ENCODE data around the gene NUS1. TPM values are rescaled to one million over a fixed set of nuclear protein-coding genes. Genes with fewer than 3 reads are reported as not detected.
"Not testable (repeated sequence)": the region's sequence is repeated elsewhere in the genome, so short reads cannot be mapped to it uniquely, and the experiment has no call there.

The NUS1 gene
- total RNA-seq, 4 donors from 2014 or later, result 18.4 to 37.1 (median 23.0) TPM

- no peak for TF ChIP-seq CTCF (IDR thresholded peaks at IDR 0.05)
- no peak for ATAC-seq (ENCODE audit: low FRiP score)
- DNase-seq (ENCODE audit: low spot score), result no peak
Observed at GRCh38 chr6:117655380-117655779, 19.9 kb upstream of the NUS1 start.

- no peak for ATAC-seq (ENCODE audit: low FRiP score)
- no peak for DNase-seq (ENCODE audit: low spot score)
- TF ChIP-seq CTCF (IDR thresholded peaks at IDR 0.05), result no peak
Observed at GRCh38 chr6:117666881-117667280, 8.4 kb upstream of the NUS1 start.

- DNase-seq (ENCODE audit: low spot score) (no peak), ATAC-seq (ENCODE audit: low FRiP score) (no peak)
- TF ChIP-seq CTCF (IDR thresholded peaks at IDR 0.05), result no peak
Observed at GRCh38 chr6:117668736-117669135, 6.5 kb upstream of the NUS1 start.

GRCh38 chr6:117674503-117674902, 766 bp upstream of the NUS1 start:
- DNase-seq (ENCODE audit: low spot score), result no peak
- ATAC-seq (ENCODE audit: low FRiP score), result no peak
- no peak for TF ChIP-seq CTCF (IDR thresholded peaks at IDR 0.05)

GRCh38 chr6:117675658-117676301, 511 bp downstream of the NUS1 start:
- not testable (repeated sequence) for DNase-seq (ENCODE audit: low spot score)
- ATAC-seq (ENCODE audit: low FRiP score), result peak; percentile 77

GRCh38 chr6:117676577-117677218, 1.4 kb downstream of the NUS1 start:
- DNase-seq (ENCODE audit: low spot score) (no peak), ATAC-seq (ENCODE audit: low FRiP score) (no peak)
- no peak for TF ChIP-seq CTCF (IDR thresholded peaks at IDR 0.05)

GRCh38 chr6:117677553-117678141, 2.4 kb downstream of the NUS1 start:
- DNase-seq (ENCODE audit: low spot score) (no peak), ATAC-seq (ENCODE audit: low FRiP score) (no peak)
- TF ChIP-seq CTCF (IDR thresholded peaks at IDR 0.05), result no peak

Measured in omental fat pad (tissue), 4 donors.